ENCODE data around the gene CCDC77. TPM values are rescaled to one million over a fixed set of nuclear protein-coding genes. Genes with fewer than 3 reads are reported as not detected.

CCDC77 gene
- total RNA-seq, 1 experiment from 2014 or later = 21.9 TPM

DNA sequence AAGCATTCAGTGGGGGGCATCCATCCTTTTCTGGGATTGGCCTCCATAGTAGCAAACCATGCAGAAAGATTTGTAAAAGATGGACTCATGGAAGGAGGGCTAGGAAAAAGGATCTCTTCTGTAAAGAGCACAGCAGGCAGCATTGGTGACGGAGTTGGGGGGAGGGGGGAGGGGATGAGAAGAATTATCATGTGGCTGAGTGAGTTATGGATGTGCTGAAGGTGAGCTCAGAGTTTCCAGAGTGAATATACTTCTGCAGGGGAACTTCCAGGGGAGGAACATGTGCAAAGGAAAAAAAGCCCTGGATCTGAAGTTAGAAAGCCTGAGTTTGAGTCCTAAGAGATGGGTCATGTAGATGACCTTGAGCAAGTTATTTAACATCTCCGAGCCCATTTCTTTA is 54.4 kb downstream of the CCDC77 start:
- Mint-ChIP-seq H3K36me3 (ENCODE audit: insufficient read depth in 1 of 3, low read depth in 3 of 3) (peaks cover 10 to 23% (median 11%) of the 10 kb centered on the region in 3 experiments), H3K4me3 (no peak overlapping the region), H3K27me3 (ENCODE audit: low read depth) (peaks cover 34% of the 10 kb centered on the region), H3K9me3 (peaks cover 13 to 36% of the 10 kb centered on the region in 2 experiments), H3K27ac (no peak overlapping the region), H3K4me1 (peaks cover 9 to 11% of the 10 kb centered on the region in 2 experiments)
- Histone ChIP-seq H3K23ac (ENCODE audit: insufficient read length, low read depth, low read length) (no peak overlapping the region), H2BK20ac (ENCODE audit: low read depth, low read length, poor library complexity, severe bottlenecking) (no peak overlapping the region), H2AFZ (ENCODE audit: low read length) (no peak overlapping the region), H3K79me1 (ENCODE audit: insufficient read depth, low read depth, low read length, poor library complexity, severe bottlenecking) (no peaks in the 10 kb centered on the region), H4K91ac (ENCODE audit: insufficient read length, low read depth, low read length) (no peak overlapping the region), H3K4me1 (ENCODE audit: insufficient read depth, low read length) (no peaks in the 10 kb centered on the region), H3K56ac (ENCODE audit: insufficient read length, low read depth, low read length) (no peak overlapping the region), H4K8ac (replicated peaks; ENCODE audit: insufficient read length, low read depth, low read length) (no peak overlapping the region), H3K4me2 (ENCODE audit: insufficient read depth, insufficient read length, low read length) (no peak overlapping the region), H4K20me1 (ENCODE audit: control insufficient read depth, insufficient read depth, insufficient read length) (no peaks in the 10 kb centered on the region), H3K14ac (ENCODE audit: insufficient read depth, low read length) (no peak overlapping the region), H3K4ac (ENCODE audit: low read depth, low read length) (no peak overlapping the region), H4K5ac (ENCODE audit: insufficient read length, low read depth, low read length) (no peak overlapping the region), H2AK5ac (ENCODE audit: insufficient read length, low read length) (no peak overlapping the region), H2BK15ac (ENCODE audit: low read depth, low read length) (no peak overlapping the region), H3K18ac (ENCODE audit: insufficient read length, low read depth, low read length) (no peak overlapping the region), H3K23me2 (ENCODE audit: insufficient read length, low read depth, low read length, poor library complexity, severe bottlenecking) (peaks cover 8% of the 10 kb centered on the region), H2BK120ac (ENCODE audit: low read depth, low read length, poor library complexity, severe bottlenecking) (no peak overlapping the region), H3K27me3 (ENCODE audit: insufficient read depth, low read length) (peaks cover 2% of the 10 kb centered on the region; the same call in 1 of the 2 replicates), H3K9me3 (ENCODE audit: control insufficient read depth, low read depth, low read length) (no peaks in the 10 kb centered on the region), H3K9ac (ENCODE audit: extremely low read depth, insufficient read length, low read length) (no peak overlapping the region), H3K79me2 (ENCODE audit: insufficient read depth, low read length) (no peaks in the 10 kb centered on the region), H2BK5ac (ENCODE audit: insufficient read length, low read length) (no peak overlapping the region), H3K27ac (ENCODE audit: insufficient read length, low read depth, low read length) (no peak overlapping the region), H2BK12ac (ENCODE audit: insufficient read length, low read depth, low read length) (no peak overlapping the region), H3T11ph (ENCODE audit: low read length) (no peak overlapping the region)
- no CpG with 5 or more reads among the region's 2 CpGs for WGBS (ENCODE audit: extremely low coverage, insufficient read length, low lambda C conversion rate)
- DNase-seq = peak; percentile 11
- TF ChIP-seq, protein P1, sequence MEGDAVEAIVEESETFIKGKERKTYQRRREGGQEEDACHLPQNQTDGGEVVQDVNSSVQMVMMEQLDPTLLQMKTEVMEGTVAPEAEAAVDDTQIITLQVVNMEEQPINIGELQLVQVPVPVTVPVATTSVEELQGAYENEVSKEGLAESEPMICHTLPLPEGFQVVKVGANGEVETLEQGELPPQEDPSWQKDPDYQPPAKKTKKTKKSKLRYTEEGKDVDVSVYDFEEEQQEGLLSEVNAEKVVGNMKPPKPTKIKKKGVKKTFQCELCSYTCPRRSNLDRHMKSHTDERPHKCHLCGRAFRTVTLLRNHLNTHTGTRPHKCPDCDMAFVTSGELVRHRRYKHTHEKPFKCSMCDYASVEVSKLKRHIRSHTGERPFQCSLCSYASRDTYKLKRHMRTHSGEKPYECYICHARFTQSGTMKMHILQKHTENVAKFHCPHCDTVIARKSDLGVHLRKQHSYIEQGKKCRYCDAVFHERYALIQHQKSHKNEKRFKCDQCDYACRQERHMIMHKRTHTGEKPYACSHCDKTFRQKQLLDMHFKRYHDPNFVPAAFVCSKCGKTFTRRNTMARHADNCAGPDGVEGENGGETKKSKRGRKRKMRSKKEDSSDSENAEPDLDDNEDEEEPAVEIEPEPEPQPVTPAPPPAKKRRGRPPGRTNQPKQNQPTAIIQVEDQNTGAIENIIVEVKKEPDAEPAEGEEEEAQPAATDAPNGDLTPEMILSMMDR (conservative IDR thresholded peaks at IDR 0.05) = no peak

Data from H9 (cell line).